GM23338 (cell line): ENCODE data around the gene C6orf136. TPM values are rescaled to one million over a fixed set of nuclear protein-coding genes. Genes with fewer than 3 reads are reported as not detected.

Source experiments
- ATAC-seq: fragments of 200-7000 bp; cut with Tn5 transposase; 3 replicates; pipeline ENCODE4 v1.9.1; 2020
- DNase-seq: peaks from one replicate; pipeline ENCODE4 v3.0.0-alpha.2; 2015; ENCODE audit warnings: low spot score
- H2AFZ ChIP-seq: fragments of 200-600 bp; sonication (generic); 2 replicates; pipeline ENCODE4 v1.8.0; 2016; ENCODE audit warnings: antibody characterized with exemption, mild to moderate bottlenecking, moderate library complexity
- H3F3A ChIP-seq: fragments of 200-600 bp; sonication (generic); replicated peaks from 2 replicates; pipeline ENCODE4 v1.8.0; 2017; ENCODE audit warnings: antibody characterized with exemption, mixed run types, low read depth
- H3K27ac ChIP-seq: fragments of 200-600 bp; sonication (generic); 2 replicates; pipeline ENCODE4 v1.6.1; 2016; ENCODE audit warnings: low read depth
- H3K27me3 ChIP-seq: fragments of 200-600 bp; sonication (generic); 2 replicates; pipeline ENCODE4 v1.8.0; 2016; ENCODE audit warnings: mild to moderate bottlenecking, mixed run types, moderate library complexity; ENCODE audit not compliant: insufficient read depth
- H3K36me3 ChIP-seq: fragments of 200-600 bp; sonication (generic); 2 replicates; pipeline ENCODE4 v1.8.0; 2016; ENCODE audit warnings: mild to moderate bottlenecking; ENCODE audit not compliant: insufficient read depth
- H3K4me1 ChIP-seq: fragments of 200-600 bp; sonication (generic); 2 replicates; pipeline ENCODE4 v1.8.0; 2016; ENCODE audit warnings: mild to moderate bottlenecking, moderate library complexity; ENCODE audit not compliant: insufficient read depth
- H3K4me2 ChIP-seq: fragments of 200-600 bp; sonication (generic); 2 replicates; pipeline ENCODE4 v1.7.1; 2017; ENCODE audit warnings: mixed run types
- H3K4me3 ChIP-seq: fragments of 200-600 bp; sonication (generic); 2 replicates; pipeline ENCODE4 v1.6.1; 2016; ENCODE audit warnings: mixed run types
- H3K79me2 ChIP-seq: fragments of 200-600 bp; sonication (generic); replicated peaks from 2 replicates; pipeline ENCODE4 v1.8.0; 2017; ENCODE audit warnings: mild to moderate bottlenecking; ENCODE audit not compliant: insufficient read depth
- H3K9me2 ChIP-seq: fragments of 200-600 bp; sonication (generic); 2 replicates; pipeline ENCODE4 v1.8.0; 2017; ENCODE audit not compliant: insufficient read depth
- H4K20me1 ChIP-seq: fragments of 200-600 bp; sonication (generic); replicated peaks from 2 replicates; pipeline ENCODE4 v1.8.0; 2017; ENCODE audit warnings: mild to moderate bottlenecking; ENCODE audit not compliant: insufficient read depth
- H3K27ac Mint-ChIP-seq: 2 replicates; pipeline ENCODE4 v1.8.0; 2020; ENCODE audit warnings: inconsistent platforms, mild to moderate bottlenecking, moderate library complexity, mixed read lengths
- H3K27me3 Mint-ChIP-seq: 3 replicates; pipeline ENCODE4 v1.8.0; 2022; ENCODE audit warnings: low read depth, mild to moderate bottlenecking, moderate library complexity, mixed read lengths, inconsistent platforms; ENCODE audit not compliant: insufficient read depth, poor library complexity
- H3K36me3 Mint-ChIP-seq: 3 replicates; pipeline ENCODE4 v1.8.0; 2021; ENCODE audit warnings: low read depth, mild to moderate bottlenecking, inconsistent platforms, moderate library complexity, mixed read lengths
- H3K4me1 Mint-ChIP-seq: 3 replicates; pipeline ENCODE4 v1.8.0; 2020; ENCODE audit warnings: mild to moderate bottlenecking, inconsistent platforms, mixed read lengths
- H3K4me3 Mint-ChIP-seq: 3 replicates; pipeline ENCODE4 v1.8.0; 2021; ENCODE audit warnings: moderate library complexity, mild to moderate bottlenecking, inconsistent platforms, mixed read lengths
- H3K9me3 Mint-ChIP-seq: 3 replicates; pipeline ENCODE4 v1.8.0; 2020; ENCODE audit warnings: moderate library complexity, mild to moderate bottlenecking, inconsistent platforms, mixed read lengths
- CREB1 ChIP-seq: fragments of 250-450 bp; sonication (Bioruptor Pico); IDR thresholded peaks from 2 replicates; pipeline ENCODE4 v1.5.0; 2020; ENCODE audit warnings: low read depth, mild to moderate bottlenecking, moderate library complexity
- ETS1 ChIP-seq: IDR thresholded peaks from 2 replicates; pipeline ENCODE4 v1.6.1; 2016; ENCODE audit warnings: antibody characterized with exemption
- EZH2phosphoT487 ChIP-seq: fragments of 200-600 bp; sonication (generic); IDR thresholded peaks from one replicate; pipeline ENCODE4 v1.8.1; 2018; ENCODE audit warnings: antibody characterized with exemption; ENCODE audit not compliant: unreplicated experiment
- JUNB ChIP-seq: IDR thresholded peaks from one replicate; pipeline ENCODE4 v1.6.1; 2016; ENCODE audit warnings: antibody characterized with exemption; ENCODE audit not compliant: unreplicated experiment
- POLR2AphosphoS5 ChIP-seq: IDR thresholded peaks from 2 replicates; pipeline ENCODE4 v1.6.1; 2016; ENCODE audit warnings: antibody characterized with exemption, low read depth
- ZNF114 ChIP-seq: fragments of 250-450 bp; sonication (Bioruptor Pico); IDR thresholded peaks from 2 replicates; pipeline ENCODE4 v1.5.0; 2020; ENCODE audit warnings: mild to moderate bottlenecking, moderate library complexity
- ZNF331 ChIP-seq: fragments of 250-450 bp; sonication (Bioruptor Pico); IDR thresholded peaks from 2 replicates; pipeline ENCODE4 v1.5.0; 2020; ENCODE audit warnings: low read depth, mild to moderate bottlenecking, moderate library complexity
- ZNF462 ChIP-seq: fragments of 250-450 bp; sonication (Bioruptor Pico); IDR thresholded peaks from 2 replicates; pipeline ENCODE4 v1.5.0; 2020; ENCODE audit warnings: mild to moderate bottlenecking, moderate library complexity
- polyA plus RNA-seq: library from polyadenylated mRNA; unstranded; fragments of >200 nt; fragmentation: Nextera tagmentation; extraction: Ambion mirVana; gene quantifications from 2 replicates; pipeline ENCODE4 v1.2.1, GENCODE V29; 2016
- total RNA-seq: library from RNA; depleted of rRNA; stranded (reverse); fragments of >200 nt; shearing (Covaris generic); gene quantifications from 2 replicates; pipeline ENCODE4 v1.2.3, GENCODE V29; 2014
- TF ChIP-seq, protein P1 (sequence below), 2 experiments: fragments of 200-600 bp in 1 of 2; sonication (generic) in 1 of 2; conservative IDR thresholded peaks; 2 replicates each; pipeline versions ENCODE4 v1.5.1 to v1.6.1; 2016 to 2017; ENCODE audit warnings: antibody characterized with exemption in 2 of 2, low read depth in 2 of 2, mild to moderate bottlenecking in 2 of 2, moderate library complexity in 1 of 2

Gene C6orf136
- total and polyA plus RNA-seq, 2 experiments from 2014 or later: 12.5 to 27.5 TPM

GRCh38 chr6:30617565-30618269 is 29.2 kb upstream of the C6orf136 start, which contains the start of gene MRPS18B:
Gene MRPS18B (plus strand): TSS chr6:30617840. CDS start chr6:30617866, 26 bp downstream.
- H2AFZ ChIP-seq: no peak within 1 kb of the TSS
- ATAC-seq: peak; percentile 76
- no peak for TF ChIP-seq ETS1
- peak; percentile 77 for TF ChIP-seq POLR2AphosphoS5
- H4K20me1 ChIP-seq: peaks cover 5% of the 10 kb centered on the region; the same call in 1 of the 2 replicates
- peaks cover 7% of the 10 kb centered on the region; the same call in 1 of the 2 replicates for H3F3A ChIP-seq
- DNase-seq: peak; percentile 98
- peak within 1 kb of the TSS; percentile 96 for H3K4me3 Mint-ChIP-seq
- no peaks in the 10 kb centered on the region for H3K9me2 ChIP-seq
- peaks cover 28% of the 10 kb centered on the region; the same call in 1 of the 2 replicates for H3K36me3 ChIP-seq
- peak within 1 kb of the TSS; percentile 100 for H3K27ac Mint-ChIP-seq
- peaks cover 17% of the 10 kb centered on the region for H3K4me1 ChIP-seq
- H3K36me3 Mint-ChIP-seq: peaks cover 73% of the 10 kb centered on the region
- H3K9me3 Mint-ChIP-seq: peaks cover 18% of the 10 kb centered on the region; the same call in 2 of the 3 replicates
- peak within 1 kb of the TSS; percentile 98 for H3K27ac ChIP-seq
- H3K4me3 ChIP-seq: peak within 1 kb of the TSS; percentile 68
- H3K27me3 Mint-ChIP-seq: peaks cover 34% of the 10 kb centered on the region
- peaks cover 25% of the 10 kb centered on the region for H3K4me1 Mint-ChIP-seq
- H3K27me3 ChIP-seq: no peaks in the 10 kb centered on the region
- H3K79me2 ChIP-seq: peaks cover 45% of the 10 kb centered on the region
- H3K4me2 ChIP-seq: peak within 1 kb of the TSS; percentile 89

DNA sequence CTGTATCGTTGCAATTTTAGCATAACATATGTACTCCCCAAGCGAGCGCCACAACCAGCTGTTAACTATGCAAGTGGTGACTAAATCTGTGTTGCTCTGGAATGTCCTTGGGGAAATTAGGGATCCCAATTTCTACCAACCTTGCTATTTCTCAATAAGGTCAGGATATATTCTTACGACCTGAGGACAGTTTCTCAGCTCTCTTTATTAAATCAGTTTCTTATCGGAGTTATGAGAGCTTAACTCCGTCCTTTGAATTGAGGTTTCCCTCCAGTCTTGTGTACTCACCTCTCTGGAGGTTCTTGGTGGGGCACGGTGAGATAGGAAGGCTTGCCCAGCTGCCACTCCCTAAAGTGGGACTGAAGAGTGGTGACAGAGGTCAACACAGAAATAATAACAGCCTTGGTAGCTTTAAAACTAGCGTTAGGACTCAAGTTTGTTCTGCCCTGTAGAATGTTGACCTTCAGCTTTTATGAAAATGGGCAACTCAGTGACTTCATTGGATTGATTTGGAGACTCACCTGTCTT is 28.6 kb upstream of the C6orf136 start:
- peaks cover 39% of the 10 kb centered on the region for H3K79me2 ChIP-seq
- H3K36me3 Mint-ChIP-seq: peaks cover 71% of the 10 kb centered on the region

More for the DNA sequence above, 28.6 kb upstream of the C6orf136 start:
- ATAC-seq: no peak
- DNase-seq: no peak
- H3K36me3 ChIP-seq: peaks cover 30% of the 10 kb centered on the region; the same call in 1 of the 2 replicates
- peak overlapping the region; percentile 89 for H3K4me2 ChIP-seq
- H2AFZ ChIP-seq: no peak overlapping the region
- no peaks in the 10 kb centered on the region for H3K27me3 ChIP-seq
- peaks cover 20% of the 10 kb centered on the region for H3K4me1 Mint-ChIP-seq
- peaks cover 34% of the 10 kb centered on the region for H3K27me3 Mint-ChIP-seq
- H3F3A ChIP-seq: peaks cover 7% of the 10 kb centered on the region; the same call in 1 of the 2 replicates
- H3K4me3 ChIP-seq: peak overlapping the region; percentile 68
- H3K27ac ChIP-seq: peak overlapping the region; percentile 92
- H3K4me3 Mint-ChIP-seq: peak overlapping the region; percentile 96
- no peaks in the 10 kb centered on the region for H3K9me2 ChIP-seq
- TF ChIP-seq EZH2phosphoT487 (no peak), JUNB (no peak), ZNF114 (no peak), ZNF331 (CRISPR knock-in tag) (no peak), CREB1 (CRISPR knock-in tag) (no peak), ZNF462 (CRISPR knock-in tag) (no peak)
- TF ChIP-seq, protein P1, sequence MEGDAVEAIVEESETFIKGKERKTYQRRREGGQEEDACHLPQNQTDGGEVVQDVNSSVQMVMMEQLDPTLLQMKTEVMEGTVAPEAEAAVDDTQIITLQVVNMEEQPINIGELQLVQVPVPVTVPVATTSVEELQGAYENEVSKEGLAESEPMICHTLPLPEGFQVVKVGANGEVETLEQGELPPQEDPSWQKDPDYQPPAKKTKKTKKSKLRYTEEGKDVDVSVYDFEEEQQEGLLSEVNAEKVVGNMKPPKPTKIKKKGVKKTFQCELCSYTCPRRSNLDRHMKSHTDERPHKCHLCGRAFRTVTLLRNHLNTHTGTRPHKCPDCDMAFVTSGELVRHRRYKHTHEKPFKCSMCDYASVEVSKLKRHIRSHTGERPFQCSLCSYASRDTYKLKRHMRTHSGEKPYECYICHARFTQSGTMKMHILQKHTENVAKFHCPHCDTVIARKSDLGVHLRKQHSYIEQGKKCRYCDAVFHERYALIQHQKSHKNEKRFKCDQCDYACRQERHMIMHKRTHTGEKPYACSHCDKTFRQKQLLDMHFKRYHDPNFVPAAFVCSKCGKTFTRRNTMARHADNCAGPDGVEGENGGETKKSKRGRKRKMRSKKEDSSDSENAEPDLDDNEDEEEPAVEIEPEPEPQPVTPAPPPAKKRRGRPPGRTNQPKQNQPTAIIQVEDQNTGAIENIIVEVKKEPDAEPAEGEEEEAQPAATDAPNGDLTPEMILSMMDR (conservative IDR thresholded peaks at IDR 0.05; ENCODE audit: low read depth in 2 of 2): no peak
- peaks cover 17% of the 10 kb centered on the region for H3K4me1 ChIP-seq
- peaks cover 18% of the 10 kb centered on the region; the same call in 2 of the 3 replicates for H3K9me3 Mint-ChIP-seq
- peak overlapping the region; percentile 69 for H3K27ac Mint-ChIP-seq
- no peaks in the 10 kb centered on the region; the same call in 1 of the 2 replicates for H4K20me1 ChIP-seq
